Heart left ventricle (tissue), 13 donors: ENCODE measurements around the gene RNU7-1.

Experiments
- POLR2A ChIP-seq, 2 donors: fragments of 450-650 bp; IDR thresholded peaks; one replicate each; pipeline ENCODE4 v1.6.1; 2017; ENCODE audit warnings: antibody characterized with exemption in 2 of 2, mild to moderate bottlenecking in 2 of 2, moderate library complexity in 2 of 2
- TF ChIP-seq, protein P1 (sequence below), 12 donors: fragments of 200-600 bp; sonication (generic) in 4 of 12; IDR thresholded peaks; one replicate each; pipeline versions ENCODE4 v1.5.0 to v1.8.0; 2018 to 2022; ENCODE audit warnings: antibody characterized with exemption in 12 of 12, mild to moderate bottlenecking in 5 of 12
- donor health status: ischemic (EF 13 %, LVEDD 7.1; RV severe dilation, severe dysfunction).
- donor health status: DM: no; HTN: yes; CAD: no.
- donor health status: DM: no; HTN: no; CAD: no.
- donor health status: ischemic (EF 25% LVEDD 6.9; RV normal size, moderate dysfunction).
- donor health status: ischemic (EF 25% LVEDD 5.7; RV mildly dilated, moderate dysfunction).
- donor health status: ischemic (EF 35%, LVEDD 5.7; RV mildly dilated, moderate dysfunction).
- donor health status: nonischemic (EF 11% LVEDD 7.7; RV severe dilation, severe dysfunction).
- donor health status: DM: yes; HTN: yes; CAD: no.
- donor health status: PGD.
- donor health status: ischemic (EF 29% LVEDD 5.4; RV normal size, mild dysfunction).
- donor health status: nonischemic (EF 23%, LVEDD 6.1; RV moderate dilation, normal function).

DNA sequence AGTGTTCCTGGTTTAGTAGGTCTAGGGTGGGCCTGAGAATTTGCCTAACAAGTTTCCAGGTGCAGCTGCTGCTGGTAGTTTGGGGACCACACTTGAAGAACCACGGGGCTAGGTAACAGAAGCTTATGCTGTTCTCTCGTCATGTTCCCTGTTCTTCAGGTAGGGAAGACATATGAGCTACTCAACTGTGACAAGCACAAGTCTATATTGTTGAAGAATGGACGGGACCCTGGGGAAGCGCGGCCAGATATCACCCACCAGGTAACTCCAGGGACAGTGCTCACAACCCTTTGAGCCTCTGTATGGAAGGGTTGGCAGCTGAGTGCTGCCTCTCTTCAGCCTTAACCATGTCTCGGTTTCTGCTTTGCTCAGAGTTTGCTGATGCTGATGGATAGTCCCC is 30.6 kb downstream of the RNU7-1 start:
- TF ChIP-seq, protein P1, sequence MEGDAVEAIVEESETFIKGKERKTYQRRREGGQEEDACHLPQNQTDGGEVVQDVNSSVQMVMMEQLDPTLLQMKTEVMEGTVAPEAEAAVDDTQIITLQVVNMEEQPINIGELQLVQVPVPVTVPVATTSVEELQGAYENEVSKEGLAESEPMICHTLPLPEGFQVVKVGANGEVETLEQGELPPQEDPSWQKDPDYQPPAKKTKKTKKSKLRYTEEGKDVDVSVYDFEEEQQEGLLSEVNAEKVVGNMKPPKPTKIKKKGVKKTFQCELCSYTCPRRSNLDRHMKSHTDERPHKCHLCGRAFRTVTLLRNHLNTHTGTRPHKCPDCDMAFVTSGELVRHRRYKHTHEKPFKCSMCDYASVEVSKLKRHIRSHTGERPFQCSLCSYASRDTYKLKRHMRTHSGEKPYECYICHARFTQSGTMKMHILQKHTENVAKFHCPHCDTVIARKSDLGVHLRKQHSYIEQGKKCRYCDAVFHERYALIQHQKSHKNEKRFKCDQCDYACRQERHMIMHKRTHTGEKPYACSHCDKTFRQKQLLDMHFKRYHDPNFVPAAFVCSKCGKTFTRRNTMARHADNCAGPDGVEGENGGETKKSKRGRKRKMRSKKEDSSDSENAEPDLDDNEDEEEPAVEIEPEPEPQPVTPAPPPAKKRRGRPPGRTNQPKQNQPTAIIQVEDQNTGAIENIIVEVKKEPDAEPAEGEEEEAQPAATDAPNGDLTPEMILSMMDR (IDR thresholded peaks at IDR 0.05) = no peak
- TF ChIP-seq POLR2A (IDR thresholded peaks at IDR 0.05) = no peak
